GM23338 (cell line): ENCODE measurements around the gene IGF2R. TPM values are rescaled to one million over a fixed set of nuclear protein-coding genes. Genes with fewer than 3 reads are reported as not detected.

Experiments used
- ATAC-seq: fragments of 200-7000 bp; cut with Tn5 transposase; 3 replicates; pipeline ENCODE4 v1.9.1; 2020
- DNase-seq: peaks from one replicate; pipeline ENCODE4 v3.0.0-alpha.2; 2015; ENCODE audit warnings: low spot score
- H2AFZ ChIP-seq: fragments of 200-600 bp; sonication (generic); 2 replicates; pipeline ENCODE4 v1.8.0; 2016; ENCODE audit warnings: antibody characterized with exemption, mild to moderate bottlenecking, moderate library complexity
- H3F3A ChIP-seq: fragments of 200-600 bp; sonication (generic); replicated peaks from 2 replicates; pipeline ENCODE4 v1.8.0; 2017; ENCODE audit warnings: antibody characterized with exemption, mixed run types, low read depth
- H3K27ac ChIP-seq: fragments of 200-600 bp; sonication (generic); 2 replicates; pipeline ENCODE4 v1.6.1; 2016; ENCODE audit warnings: low read depth
- H3K27me3 ChIP-seq: fragments of 200-600 bp; sonication (generic); 2 replicates; pipeline ENCODE4 v1.8.0; 2016; ENCODE audit warnings: mild to moderate bottlenecking, mixed run types, moderate library complexity; ENCODE audit not compliant: insufficient read depth
- H3K36me3 ChIP-seq: fragments of 200-600 bp; sonication (generic); 2 replicates; pipeline ENCODE4 v1.8.0; 2016; ENCODE audit warnings: mild to moderate bottlenecking; ENCODE audit not compliant: insufficient read depth
- H3K4me1 ChIP-seq: fragments of 200-600 bp; sonication (generic); 2 replicates; pipeline ENCODE4 v1.8.0; 2016; ENCODE audit warnings: mild to moderate bottlenecking, moderate library complexity; ENCODE audit not compliant: insufficient read depth
- H3K4me2 ChIP-seq: fragments of 200-600 bp; sonication (generic); 2 replicates; pipeline ENCODE4 v1.7.1; 2017; ENCODE audit warnings: mixed run types
- H3K4me3 ChIP-seq: fragments of 200-600 bp; sonication (generic); 2 replicates; pipeline ENCODE4 v1.6.1; 2016; ENCODE audit warnings: mixed run types
- H3K79me2 ChIP-seq: fragments of 200-600 bp; sonication (generic); replicated peaks from 2 replicates; pipeline ENCODE4 v1.8.0; 2017; ENCODE audit warnings: mild to moderate bottlenecking; ENCODE audit not compliant: insufficient read depth
- H3K9me2 ChIP-seq: fragments of 200-600 bp; sonication (generic); 2 replicates; pipeline ENCODE4 v1.8.0; 2017; ENCODE audit not compliant: insufficient read depth
- H4K20me1 ChIP-seq: fragments of 200-600 bp; sonication (generic); replicated peaks from 2 replicates; pipeline ENCODE4 v1.8.0; 2017; ENCODE audit warnings: mild to moderate bottlenecking; ENCODE audit not compliant: insufficient read depth
- H3K27ac Mint-ChIP-seq: 2 replicates; pipeline ENCODE4 v1.8.0; 2020; ENCODE audit warnings: inconsistent platforms, mild to moderate bottlenecking, moderate library complexity, mixed read lengths
- H3K27me3 Mint-ChIP-seq: 3 replicates; pipeline ENCODE4 v1.8.0; 2022; ENCODE audit warnings: low read depth, mild to moderate bottlenecking, moderate library complexity, mixed read lengths, inconsistent platforms; ENCODE audit not compliant: insufficient read depth, poor library complexity
- H3K36me3 Mint-ChIP-seq: 3 replicates; pipeline ENCODE4 v1.8.0; 2021; ENCODE audit warnings: low read depth, mild to moderate bottlenecking, inconsistent platforms, moderate library complexity, mixed read lengths
- H3K4me1 Mint-ChIP-seq: 3 replicates; pipeline ENCODE4 v1.8.0; 2020; ENCODE audit warnings: mild to moderate bottlenecking, inconsistent platforms, mixed read lengths
- H3K4me3 Mint-ChIP-seq: 3 replicates; pipeline ENCODE4 v1.8.0; 2021; ENCODE audit warnings: moderate library complexity, mild to moderate bottlenecking, inconsistent platforms, mixed read lengths
- H3K9me3 Mint-ChIP-seq: 3 replicates; pipeline ENCODE4 v1.8.0; 2020; ENCODE audit warnings: moderate library complexity, mild to moderate bottlenecking, inconsistent platforms, mixed read lengths
- ETS1 ChIP-seq: IDR thresholded peaks from 2 replicates; pipeline ENCODE4 v1.6.1; 2016; ENCODE audit warnings: antibody characterized with exemption
- EZH2phosphoT487 ChIP-seq: fragments of 200-600 bp; sonication (generic); IDR thresholded peaks from one replicate; pipeline ENCODE4 v1.8.1; 2018; ENCODE audit warnings: antibody characterized with exemption; ENCODE audit not compliant: unreplicated experiment
- NANOG ChIP-seq: IDR thresholded peaks from 2 replicates; pipeline ENCODE4 v1.6.1; 2016; ENCODE audit warnings: antibody characterized with exemption, borderline replicate concordance
- POLR2AphosphoS5 ChIP-seq: IDR thresholded peaks from 2 replicates; pipeline ENCODE4 v1.6.1; 2016; ENCODE audit warnings: antibody characterized with exemption, low read depth
- STAT1 ChIP-seq: IDR thresholded peaks from one replicate; pipeline ENCODE4 v1.6.1; 2016; ENCODE audit warnings: antibody characterized with exemption; ENCODE audit not compliant: unreplicated experiment
- ZNF114 ChIP-seq: fragments of 250-450 bp; sonication (Bioruptor Pico); IDR thresholded peaks from 2 replicates; pipeline ENCODE4 v1.5.0; 2020; ENCODE audit warnings: mild to moderate bottlenecking, moderate library complexity
- ZNF331 ChIP-seq: fragments of 250-450 bp; sonication (Bioruptor Pico); IDR thresholded peaks from 2 replicates; pipeline ENCODE4 v1.5.0; 2020; ENCODE audit warnings: low read depth, mild to moderate bottlenecking, moderate library complexity
- ZNF462 ChIP-seq: fragments of 250-450 bp; sonication (Bioruptor Pico); IDR thresholded peaks from 2 replicates; pipeline ENCODE4 v1.5.0; 2020; ENCODE audit warnings: mild to moderate bottlenecking, moderate library complexity
- polyA plus RNA-seq: library from polyadenylated mRNA; unstranded; fragments of >200 nt; fragmentation: Nextera tagmentation; extraction: Ambion mirVana; gene quantifications from 2 replicates; pipeline ENCODE4 v1.2.1, GENCODE V29; 2016
- total RNA-seq: library from RNA; depleted of rRNA; stranded (reverse); fragments of >200 nt; shearing (Covaris generic); gene quantifications from 2 replicates; pipeline ENCODE4 v1.2.3, GENCODE V29; 2014

IGF2R gene
- total and polyA plus RNA-seq, 2 experiments from 2014 or later: 12.5 to 76.4 TPM

GRCh38 chr6:160031442-160031841 lies 62.6 kb downstream of the IGF2R start:
- DNase-seq: no peak
- H3K27ac Mint-ChIP-seq: no peak overlapping the region

More at GRCh38 chr6:160031442-160031841, 62.6 kb downstream of the IGF2R start:
- no peak overlapping the region for H3K4me3 Mint-ChIP-seq
- peaks cover 5% of the 10 kb centered on the region for H3K27me3 Mint-ChIP-seq
- no peak for ATAC-seq
- TF ChIP-seq ZNF462 (no peak), ZNF114 (CRISPR knock-in tag) (no peak), ETS1 (no peak), STAT1 (no peak), POLR2AphosphoS5 (no peak), EZH2phosphoT487 (no peak), NANOG (no peak), ZNF331 (CRISPR knock-in tag) (no peak)
- Histone ChIP-seq H3K36me3 (peaks cover 21% of the 10 kb centered on the region), H3K4me2 (no peak overlapping the region), H3K27me3 (no peaks in the 10 kb centered on the region), H2AFZ (no peak overlapping the region), H3K9me2 (no peaks in the 10 kb centered on the region), H3K4me1 (no peaks in the 10 kb centered on the region), H3K79me2 (no peaks in the 10 kb centered on the region), H4K20me1 (peaks cover 19% of the 10 kb centered on the region), H3F3A (no peaks in the 10 kb centered on the region), H3K4me3 (no peak overlapping the region), H3K27ac (no peak overlapping the region)
- H3K9me3 Mint-ChIP-seq: no peaks in the 10 kb centered on the region; the same call in 2 of the 3 replicates
- H3K36me3 Mint-ChIP-seq: peaks cover 85% of the 10 kb centered on the region
- no peaks in the 10 kb centered on the region for H3K4me1 Mint-ChIP-seq
